M059J (cell line): ENCODE measurements around the gene TRAPPC14. TPM values are rescaled to one million over a fixed set of nuclear protein-coding genes. Genes with fewer than 3 reads are reported as not detected.
"Not testable (repeated sequence)": the region's sequence is repeated elsewhere in the genome, so short reads cannot be mapped to it uniquely, and the experiment has no call there.

Source experiments
- DNase-seq: peaks from one replicate; pipeline ENCODE4 v3.0.0-alpha.2; 2012; ENCODE audit warnings: low read depth
- total RNA-seq: library from RNA; depleted of rRNA; stranded (reverse); fragments of >200 nt; shearing (Covaris generic); gene quantifications from 2 replicates; pipeline ENCODE4 v1.2.3, GENCODE V29; 2014; rRNA removed

Gene TRAPPC14
- 6.4 and 10.5 TPM in 2 replicates for total RNA-seq

- peak; percentile 86 for DNase-seq
These were observed at the start of gene TRAPPC14 for GRCh38 chr7:100158229-100159098. TSS of gene TRAPPC14 (minus strand) at chr7:100158723. CDS start at chr7:100158499, 224 bp downstream.

GRCh38 chr7:100204454-100204853 is 45.9 kb upstream of the TRAPPC14 start:
- no peak for DNase-seq

GRCh38 chr7:100200693-100201092 is 42.2 kb upstream of the TRAPPC14 start:
- no peak for DNase-seq

GRCh38 chr7:100198266-100198665 is 39.7 kb upstream of the TRAPPC14 start:
- DNase-seq: no peak

DNA sequence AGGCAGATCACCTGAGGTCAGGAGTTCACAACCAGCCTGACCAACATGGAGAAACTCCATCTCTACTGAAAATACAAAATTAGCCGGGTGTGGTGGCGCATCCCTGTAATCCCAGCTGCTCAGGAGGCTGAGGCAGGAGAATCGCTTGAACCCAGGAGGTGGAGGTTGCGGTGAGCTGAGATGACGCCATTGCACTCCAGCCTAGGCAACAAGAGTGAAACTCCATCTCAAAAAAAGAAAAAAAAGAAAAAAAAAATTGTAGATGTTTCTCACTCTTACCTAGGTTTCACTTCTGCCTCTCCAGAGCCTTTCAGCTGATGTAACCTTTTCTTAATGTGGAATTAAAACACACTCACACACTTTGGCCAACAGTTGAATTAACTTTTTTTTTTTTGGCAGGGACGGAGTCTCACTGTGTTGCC is 37.4 kb upstream of the TRAPPC14 start:
- DNase-seq: not testable (repeated sequence)

- no peak for DNase-seq
These were observed 36.7 kb upstream of the TRAPPC14 start for GRCh38 chr7:100195222-100195621.

GRCh38 chr7:100192969-100193368 is 34.4 kb upstream of the TRAPPC14 start:
- DNase-seq: no peak

GRCh38 chr7:100192281-100192862 is 33.8 kb upstream of the TRAPPC14 start:
- DNase-seq: not testable (repeated sequence)

GRCh38 chr7:100191775-100192174 is 33.3 kb upstream of the TRAPPC14 start:
- peak; percentile 18 for DNase-seq

DNA sequence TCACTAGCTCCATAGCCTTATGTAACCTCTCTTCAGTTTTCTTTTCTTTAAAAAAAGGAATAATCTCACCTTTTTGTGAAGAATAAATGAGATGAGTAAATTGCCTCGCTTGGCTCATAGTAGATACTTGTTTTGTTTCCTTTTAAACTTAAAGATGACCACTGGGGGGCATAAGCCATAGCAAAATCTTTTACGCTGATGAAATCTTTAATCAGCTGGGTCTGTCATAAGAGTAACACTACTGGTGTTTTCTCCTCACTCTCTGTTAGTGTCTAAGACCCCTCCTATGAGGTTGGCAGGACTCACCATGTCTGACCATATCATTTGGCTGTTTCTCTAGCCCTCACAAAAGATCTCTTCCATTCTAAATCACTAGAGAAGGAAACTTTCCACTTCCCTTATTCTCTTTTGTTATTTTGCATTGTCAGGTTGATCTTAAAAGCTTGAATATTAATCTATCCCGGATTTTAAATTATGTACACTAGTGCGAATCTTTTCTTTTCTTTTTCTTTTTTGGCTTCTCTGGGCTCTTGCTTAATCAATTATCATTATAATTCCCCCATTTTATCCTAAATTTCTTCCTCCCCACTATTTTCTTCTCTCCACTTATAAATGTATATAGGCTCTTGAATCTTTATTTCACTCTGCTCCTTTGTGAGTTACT is 31.7 kb upstream of the TRAPPC14 start:
- DNase-seq: no peak

DNA sequence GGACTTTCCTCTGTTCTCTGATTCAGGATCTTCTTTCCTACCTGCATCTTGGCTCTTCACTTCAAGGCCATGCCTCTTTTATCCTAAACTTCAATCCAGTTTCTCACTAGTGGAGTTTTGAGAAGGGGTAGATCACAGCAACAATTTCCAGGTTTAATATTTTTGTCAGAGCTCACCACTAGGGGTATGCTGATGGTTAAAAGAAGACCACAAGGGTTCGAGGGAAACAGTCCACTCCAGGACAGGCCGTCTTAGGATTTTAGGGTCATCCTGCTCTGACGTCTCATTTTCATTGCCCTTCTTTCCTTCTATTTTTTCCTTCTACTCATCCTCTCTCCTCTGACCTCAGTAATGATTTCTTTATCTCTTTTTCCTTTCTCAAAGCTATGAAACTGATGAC is 30.5 kb upstream of the TRAPPC14 start:
- DNase-seq: no peak

GRCh38 chr7:100185726-100186125 is 27.2 kb upstream of the TRAPPC14 start:
- no peak for DNase-seq

DNA sequence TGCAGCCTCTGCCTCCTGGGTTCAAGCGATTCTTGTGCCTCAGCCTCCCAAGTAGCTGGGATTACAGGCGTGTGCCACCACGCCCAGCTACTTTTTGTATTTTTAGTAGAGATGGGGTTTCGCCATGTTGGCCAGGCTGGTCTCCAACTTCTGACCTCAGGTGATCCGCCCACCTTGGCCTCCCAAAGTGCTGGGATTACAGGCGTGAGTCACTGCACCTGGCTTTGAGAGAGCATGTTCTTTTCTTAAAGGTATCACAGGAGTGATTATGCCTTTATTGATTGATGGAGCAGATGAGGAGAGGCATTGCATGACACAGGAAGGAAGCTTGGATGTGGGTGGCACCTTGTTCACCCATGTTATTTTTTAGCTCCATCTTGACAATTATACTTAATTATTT is 24.6 kb upstream of the TRAPPC14 start:
- DNase-seq: not testable (repeated sequence)

DNA sequence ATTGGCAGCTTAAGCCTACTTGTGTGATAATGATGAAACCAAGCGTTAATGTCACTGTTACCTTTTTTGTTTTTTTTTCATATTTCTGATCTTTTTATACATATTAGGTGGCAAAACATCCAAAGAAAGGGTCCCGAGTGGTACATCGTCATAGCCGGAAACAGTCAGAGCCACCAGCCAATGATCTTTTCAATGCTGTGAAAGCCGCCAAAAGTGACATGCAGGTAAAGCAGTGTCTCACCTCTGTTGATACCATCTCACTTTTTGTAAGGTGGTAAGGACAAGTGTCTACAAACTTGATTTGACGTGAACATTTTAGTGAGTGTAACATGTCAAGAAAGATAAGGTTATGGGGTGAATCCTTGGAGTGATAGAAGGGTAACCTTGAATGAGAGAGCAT is 24.1 kb upstream of the TRAPPC14 start:
- not testable (repeated sequence) for DNase-seq

- not testable (repeated sequence) for DNase-seq
These were observed 21.6 kb upstream of the TRAPPC14 start for GRCh38 chr7:100180084-100180483.

DNA sequence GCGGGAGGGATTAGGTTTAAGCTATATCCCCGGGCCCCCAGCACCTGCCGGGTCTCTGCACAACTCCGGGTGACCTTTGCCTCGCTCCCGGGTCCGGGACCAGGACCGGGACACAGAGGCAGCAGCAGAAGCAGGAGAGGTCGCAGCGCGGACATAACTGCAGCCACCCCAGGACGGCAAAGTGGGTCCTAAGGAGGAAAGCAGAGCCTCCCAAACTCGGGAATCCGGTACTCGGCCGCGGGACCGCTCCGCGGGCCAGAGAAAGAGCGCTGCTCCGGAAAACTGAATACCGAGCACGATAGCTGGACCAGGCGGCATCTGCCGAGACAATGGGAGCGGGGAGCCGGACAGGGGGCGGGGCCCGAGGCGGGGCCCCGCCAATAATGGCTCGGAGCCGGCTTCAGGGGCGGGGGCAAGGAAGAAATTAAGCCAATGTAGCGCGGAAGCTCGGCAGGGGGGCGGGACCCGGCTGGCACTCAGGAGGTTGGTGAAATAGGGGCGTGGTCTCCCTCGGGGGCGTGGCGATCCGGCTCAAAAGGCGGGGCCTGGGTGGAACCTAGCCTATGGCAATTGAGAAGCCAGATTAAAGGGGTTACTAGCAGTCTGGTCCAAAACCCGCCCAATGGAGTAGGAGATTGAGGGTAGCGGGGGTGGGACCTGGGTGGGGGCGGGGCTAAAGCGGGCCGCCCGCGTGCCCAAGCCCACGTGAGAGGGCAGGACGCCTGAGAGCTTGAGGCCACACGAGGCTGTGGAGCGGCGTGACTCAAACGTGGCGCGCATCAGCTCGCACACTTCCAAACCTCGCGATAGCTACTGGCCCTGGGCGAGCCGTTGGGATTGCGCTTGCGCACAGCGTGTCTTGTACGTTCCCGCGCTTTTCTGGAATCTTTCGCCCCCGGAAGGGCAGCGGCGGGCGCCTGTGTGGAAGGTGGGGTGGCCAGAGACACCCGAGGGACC is 18.8 kb upstream of the TRAPPC14 start, which contains the start of the genes GPC2 and STAG3:
Gene GPC2, minus strand, starts transcription at position 337 of the 957 bp plus-strand sequence. Its CDS starts 182 bp downstream, at position 155.
Gene STAG3, plus strand, starts transcription at position 874 of the 957 bp plus-strand sequence. CDS start 2,639 bp downstream, outside the sequence.
- DNase-seq: peak; percentile 98

DNA sequence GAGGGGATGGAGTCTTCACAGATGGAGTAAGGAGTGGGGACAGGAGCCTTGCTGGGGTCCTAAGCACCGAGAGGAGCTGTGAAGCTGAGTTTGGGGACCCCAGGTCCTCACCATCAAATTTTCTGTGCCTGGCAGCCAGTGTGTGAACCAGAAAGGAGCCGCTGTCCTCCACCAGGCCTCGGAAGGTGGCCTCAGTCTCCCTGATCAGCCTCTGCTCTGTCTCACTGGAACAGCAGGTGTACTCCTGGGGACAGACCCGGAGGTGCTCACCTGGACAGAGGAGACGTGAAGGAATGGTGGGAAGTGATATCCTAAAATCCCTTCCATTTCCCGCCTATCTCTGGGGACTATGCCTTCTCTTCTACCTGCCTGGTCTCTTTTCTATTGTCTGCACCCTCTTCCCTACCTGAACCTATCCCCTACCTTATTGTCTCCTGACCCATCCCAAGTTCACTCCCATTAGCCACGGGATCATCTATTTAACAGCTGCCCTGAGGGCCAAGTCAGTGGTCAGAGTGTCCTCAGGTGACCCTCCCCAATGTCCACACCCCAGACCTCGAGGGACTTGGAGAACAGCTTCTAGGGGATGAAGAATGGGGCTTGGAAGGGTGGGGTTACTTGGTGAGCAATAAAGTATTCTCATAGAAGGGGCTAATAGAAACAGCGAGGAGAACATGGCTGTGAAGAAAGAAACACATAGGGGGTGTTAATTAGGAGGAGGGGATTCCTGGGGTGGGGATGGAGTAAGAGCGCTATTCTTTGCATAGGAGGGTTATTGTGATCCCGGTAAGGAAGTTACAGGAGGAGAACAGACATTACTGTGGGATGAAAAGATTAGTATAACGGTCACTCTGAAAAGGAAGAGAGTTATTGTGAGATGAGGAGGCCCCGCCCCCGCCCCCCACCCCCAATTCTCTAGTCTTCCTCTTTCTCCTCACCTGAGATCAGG is 17.8 kb upstream of the TRAPPC14 start:
- peak; percentile 26 for DNase-seq

DNA sequence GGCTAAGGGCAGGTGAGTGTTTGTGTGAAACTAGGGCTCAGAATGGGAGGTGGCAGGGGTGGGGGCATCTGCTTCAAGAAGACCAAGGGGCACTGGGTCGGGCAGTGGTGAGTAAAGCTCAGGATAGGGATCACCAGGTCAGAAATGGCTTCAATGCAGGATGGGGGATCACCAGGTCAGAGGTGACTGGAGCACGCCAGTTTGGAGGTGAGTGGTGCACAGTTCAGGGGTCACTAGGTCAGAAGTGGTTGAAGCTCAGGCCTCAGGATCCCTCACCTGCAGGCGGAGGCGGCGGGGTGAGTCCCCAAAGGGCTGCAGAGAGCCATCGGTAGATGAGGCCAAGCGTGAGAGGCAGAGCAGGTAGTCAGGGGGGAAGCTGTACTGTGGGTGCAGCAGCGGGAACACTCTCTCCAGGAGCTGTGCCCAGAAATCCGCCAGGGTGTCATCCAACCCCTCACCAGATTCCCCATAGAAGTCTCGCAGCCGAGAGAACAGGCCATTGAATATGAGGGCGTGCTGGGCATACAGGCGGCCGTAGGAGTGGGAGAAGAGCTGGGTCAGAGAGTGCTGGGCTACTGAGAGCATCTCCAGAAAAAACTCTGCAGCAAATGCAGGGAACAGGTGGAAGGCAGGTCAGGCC is 16.9 kb upstream of the TRAPPC14 start:
- DNase-seq: no peak

DNA sequence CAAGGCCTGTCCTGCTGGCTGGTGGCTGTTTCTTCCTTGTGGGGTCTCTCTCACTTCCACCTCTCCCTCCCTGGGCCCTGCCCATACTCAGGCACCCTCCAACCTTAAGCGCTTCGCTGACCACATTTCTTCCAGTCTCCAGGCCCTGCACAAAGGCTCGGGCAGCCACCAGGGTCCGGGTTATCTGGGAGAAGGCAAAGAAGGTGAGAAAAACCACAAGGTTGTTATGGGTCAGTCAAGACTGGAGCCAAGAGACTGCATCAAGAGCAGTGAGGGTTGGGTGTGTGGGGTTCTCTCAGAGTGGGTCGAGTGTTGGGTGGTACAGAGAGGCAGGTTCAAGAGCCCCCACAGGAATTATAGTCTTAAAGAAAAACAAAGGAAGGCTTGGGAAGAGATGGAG is 16.1 kb upstream of the TRAPPC14 start:
- DNase-seq: no peak
